GM23338 (cell line): Measurements from ENCODE around the gene LTBP2. TPM values are rescaled to one million over a fixed set of nuclear protein-coding genes. Genes with fewer than 3 reads are reported as not detected.

Experiments
- ATAC-seq: fragments of 200-7000 bp; cut with Tn5 transposase; 3 replicates; pipeline ENCODE4 v1.9.1; 2020
- DNase-seq: peaks from one replicate; pipeline ENCODE4 v3.0.0-alpha.2; 2015; ENCODE audit warnings: low spot score
- H2AFZ ChIP-seq: fragments of 200-600 bp; sonication (generic); 2 replicates; pipeline ENCODE4 v1.8.0; 2016; ENCODE audit warnings: antibody characterized with exemption, mild to moderate bottlenecking, moderate library complexity
- H3F3A ChIP-seq: fragments of 200-600 bp; sonication (generic); replicated peaks from 2 replicates; pipeline ENCODE4 v1.8.0; 2017; ENCODE audit warnings: antibody characterized with exemption, mixed run types, low read depth
- H3K27ac ChIP-seq: fragments of 200-600 bp; sonication (generic); 2 replicates; pipeline ENCODE4 v1.6.1; 2016; ENCODE audit warnings: low read depth
- H3K27me3 ChIP-seq: fragments of 200-600 bp; sonication (generic); 2 replicates; pipeline ENCODE4 v1.8.0; 2016; ENCODE audit warnings: mild to moderate bottlenecking, mixed run types, moderate library complexity; ENCODE audit not compliant: insufficient read depth
- H3K36me3 ChIP-seq: fragments of 200-600 bp; sonication (generic); 2 replicates; pipeline ENCODE4 v1.8.0; 2016; ENCODE audit warnings: mild to moderate bottlenecking; ENCODE audit not compliant: insufficient read depth
- H3K4me1 ChIP-seq: fragments of 200-600 bp; sonication (generic); 2 replicates; pipeline ENCODE4 v1.8.0; 2016; ENCODE audit warnings: mild to moderate bottlenecking, moderate library complexity; ENCODE audit not compliant: insufficient read depth
- H3K4me2 ChIP-seq: fragments of 200-600 bp; sonication (generic); 2 replicates; pipeline ENCODE4 v1.7.1; 2017; ENCODE audit warnings: mixed run types
- H3K4me3 ChIP-seq: fragments of 200-600 bp; sonication (generic); 2 replicates; pipeline ENCODE4 v1.6.1; 2016; ENCODE audit warnings: mixed run types
- H3K79me2 ChIP-seq: fragments of 200-600 bp; sonication (generic); replicated peaks from 2 replicates; pipeline ENCODE4 v1.8.0; 2017; ENCODE audit warnings: mild to moderate bottlenecking; ENCODE audit not compliant: insufficient read depth
- H3K9me2 ChIP-seq: fragments of 200-600 bp; sonication (generic); 2 replicates; pipeline ENCODE4 v1.8.0; 2017; ENCODE audit not compliant: insufficient read depth
- H4K20me1 ChIP-seq: fragments of 200-600 bp; sonication (generic); replicated peaks from 2 replicates; pipeline ENCODE4 v1.8.0; 2017; ENCODE audit warnings: mild to moderate bottlenecking; ENCODE audit not compliant: insufficient read depth
- H3K27ac Mint-ChIP-seq: 2 replicates; pipeline ENCODE4 v1.8.0; 2020; ENCODE audit warnings: inconsistent platforms, mild to moderate bottlenecking, moderate library complexity, mixed read lengths
- H3K27me3 Mint-ChIP-seq: 3 replicates; pipeline ENCODE4 v1.8.0; 2022; ENCODE audit warnings: low read depth, mild to moderate bottlenecking, moderate library complexity, mixed read lengths, inconsistent platforms; ENCODE audit not compliant: insufficient read depth, poor library complexity
- H3K36me3 Mint-ChIP-seq: 3 replicates; pipeline ENCODE4 v1.8.0; 2021; ENCODE audit warnings: low read depth, mild to moderate bottlenecking, inconsistent platforms, moderate library complexity, mixed read lengths
- H3K4me1 Mint-ChIP-seq: 3 replicates; pipeline ENCODE4 v1.8.0; 2020; ENCODE audit warnings: mild to moderate bottlenecking, inconsistent platforms, mixed read lengths
- H3K4me3 Mint-ChIP-seq: 3 replicates; pipeline ENCODE4 v1.8.0; 2021; ENCODE audit warnings: moderate library complexity, mild to moderate bottlenecking, inconsistent platforms, mixed read lengths
- H3K9me3 Mint-ChIP-seq: 3 replicates; pipeline ENCODE4 v1.8.0; 2020; ENCODE audit warnings: moderate library complexity, mild to moderate bottlenecking, inconsistent platforms, mixed read lengths
- CREB1 ChIP-seq: fragments of 250-450 bp; sonication (Bioruptor Pico); IDR thresholded peaks from 2 replicates; pipeline ENCODE4 v1.5.0; 2020; ENCODE audit warnings: low read depth, mild to moderate bottlenecking, moderate library complexity
- EZH2 ChIP-seq: fragments of 200-600 bp; sonication (generic); IDR thresholded peaks from one replicate; pipeline ENCODE4 v1.8.0; 2017; ENCODE audit warnings: antibody characterized with exemption, mild to moderate bottlenecking, low read depth; ENCODE audit not compliant: unreplicated experiment
- EZH2phosphoT487 ChIP-seq: fragments of 200-600 bp; sonication (generic); IDR thresholded peaks from one replicate; pipeline ENCODE4 v1.8.1; 2018; ENCODE audit warnings: antibody characterized with exemption; ENCODE audit not compliant: unreplicated experiment
- JUNB ChIP-seq: IDR thresholded peaks from one replicate; pipeline ENCODE4 v1.6.1; 2016; ENCODE audit warnings: antibody characterized with exemption; ENCODE audit not compliant: unreplicated experiment
- NANOG ChIP-seq: IDR thresholded peaks from 2 replicates; pipeline ENCODE4 v1.6.1; 2016; ENCODE audit warnings: antibody characterized with exemption, borderline replicate concordance
- POLR2AphosphoS5 ChIP-seq: IDR thresholded peaks from 2 replicates; pipeline ENCODE4 v1.6.1; 2016; ENCODE audit warnings: antibody characterized with exemption, low read depth
- STAT1 ChIP-seq: IDR thresholded peaks from one replicate; pipeline ENCODE4 v1.6.1; 2016; ENCODE audit warnings: antibody characterized with exemption; ENCODE audit not compliant: unreplicated experiment
- ZNF114 ChIP-seq: fragments of 250-450 bp; sonication (Bioruptor Pico); IDR thresholded peaks from 2 replicates; pipeline ENCODE4 v1.5.0; 2020; ENCODE audit warnings: mild to moderate bottlenecking, moderate library complexity
- ZNF331 ChIP-seq: fragments of 250-450 bp; sonication (Bioruptor Pico); IDR thresholded peaks from 2 replicates; pipeline ENCODE4 v1.5.0; 2020; ENCODE audit warnings: low read depth, mild to moderate bottlenecking, moderate library complexity
- polyA plus RNA-seq: library from polyadenylated mRNA; unstranded; fragments of >200 nt; fragmentation: Nextera tagmentation; extraction: Ambion mirVana; gene quantifications from 2 replicates; pipeline ENCODE4 v1.2.1, GENCODE V29; 2016
- total RNA-seq: library from RNA; depleted of rRNA; stranded (reverse); fragments of >200 nt; shearing (Covaris generic); gene quantifications from 2 replicates; pipeline ENCODE4 v1.2.3, GENCODE V29; 2014
- TF ChIP-seq, protein P1 (sequence below), 2 experiments: fragments of 200-600 bp in 1 of 2; sonication (generic) in 1 of 2; conservative IDR thresholded peaks; 2 replicates each; pipeline versions ENCODE4 v1.5.1 to v1.6.1; 2016 to 2017; ENCODE audit warnings: antibody characterized with exemption in 2 of 2, low read depth in 2 of 2, mild to moderate bottlenecking in 2 of 2, moderate library complexity in 1 of 2
- TF ChIP-seq, protein P2 (sequence below): fragments of 250-450 bp; sonication (Bioruptor Pico); IDR thresholded peaks from 2 replicates; pipeline ENCODE4 v1.5.0; 2020; ENCODE audit warnings: mild to moderate bottlenecking, moderate library complexity
- TF ChIP-seq, protein P3 (sequence below): IDR thresholded peaks from 2 replicates; pipeline ENCODE4 v1.6.1; 2016; ENCODE audit warnings: antibody characterized with exemption

The LTBP2 gene
- total and polyA plus RNA-seq, 2 experiments from 2014 or later, result 0.27 to 0.49 TPM

DNA sequence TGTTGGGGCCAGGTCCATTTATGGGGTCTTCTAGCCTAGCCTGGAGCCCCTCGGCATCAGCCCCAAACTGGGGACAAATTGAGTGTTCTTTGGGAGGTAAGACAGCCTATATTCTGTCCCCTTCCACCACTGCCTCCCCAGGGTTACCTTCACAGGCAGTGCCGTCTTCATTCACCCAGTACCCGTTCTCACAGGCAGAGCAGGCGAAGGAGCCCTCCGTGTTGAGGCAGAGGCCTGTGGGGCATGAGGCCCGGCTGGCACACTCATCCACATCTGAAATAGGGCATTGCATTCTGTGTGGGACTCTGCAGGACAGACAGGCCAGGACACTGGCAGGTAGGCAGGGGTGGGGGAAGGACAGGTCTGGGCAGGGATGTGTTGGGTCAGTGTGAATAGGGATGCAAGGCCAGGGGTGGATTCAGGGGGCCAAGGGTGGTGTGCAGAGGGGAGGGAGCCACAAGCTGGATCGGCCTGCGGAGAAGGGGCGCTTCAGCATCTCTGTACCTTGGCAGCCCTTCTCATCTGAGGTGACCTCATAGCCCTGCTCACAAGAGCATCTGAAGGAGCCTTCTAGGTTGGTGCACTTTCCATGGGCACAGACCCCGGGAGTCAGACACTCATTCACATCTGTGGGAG is 102.3 kb downstream of the LTBP2 start:
- TF ChIP-seq EZH2phosphoT487 (no peak), EZH2 (no peak), ZNF331 (CRISPR knock-in tag) (no peak), ZNF114 (no peak), STAT1 (no peak), NANOG (no peak), CREB1 (CRISPR knock-in tag) (no peak), JUNB (no peak), POLR2AphosphoS5 (no peak)
- TF ChIP-seq, protein P1, sequence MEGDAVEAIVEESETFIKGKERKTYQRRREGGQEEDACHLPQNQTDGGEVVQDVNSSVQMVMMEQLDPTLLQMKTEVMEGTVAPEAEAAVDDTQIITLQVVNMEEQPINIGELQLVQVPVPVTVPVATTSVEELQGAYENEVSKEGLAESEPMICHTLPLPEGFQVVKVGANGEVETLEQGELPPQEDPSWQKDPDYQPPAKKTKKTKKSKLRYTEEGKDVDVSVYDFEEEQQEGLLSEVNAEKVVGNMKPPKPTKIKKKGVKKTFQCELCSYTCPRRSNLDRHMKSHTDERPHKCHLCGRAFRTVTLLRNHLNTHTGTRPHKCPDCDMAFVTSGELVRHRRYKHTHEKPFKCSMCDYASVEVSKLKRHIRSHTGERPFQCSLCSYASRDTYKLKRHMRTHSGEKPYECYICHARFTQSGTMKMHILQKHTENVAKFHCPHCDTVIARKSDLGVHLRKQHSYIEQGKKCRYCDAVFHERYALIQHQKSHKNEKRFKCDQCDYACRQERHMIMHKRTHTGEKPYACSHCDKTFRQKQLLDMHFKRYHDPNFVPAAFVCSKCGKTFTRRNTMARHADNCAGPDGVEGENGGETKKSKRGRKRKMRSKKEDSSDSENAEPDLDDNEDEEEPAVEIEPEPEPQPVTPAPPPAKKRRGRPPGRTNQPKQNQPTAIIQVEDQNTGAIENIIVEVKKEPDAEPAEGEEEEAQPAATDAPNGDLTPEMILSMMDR (conservative IDR thresholded peaks at IDR 0.05; ENCODE audit: low read depth in 2 of 2), result no peak
- TF ChIP-seq, protein P2, sequence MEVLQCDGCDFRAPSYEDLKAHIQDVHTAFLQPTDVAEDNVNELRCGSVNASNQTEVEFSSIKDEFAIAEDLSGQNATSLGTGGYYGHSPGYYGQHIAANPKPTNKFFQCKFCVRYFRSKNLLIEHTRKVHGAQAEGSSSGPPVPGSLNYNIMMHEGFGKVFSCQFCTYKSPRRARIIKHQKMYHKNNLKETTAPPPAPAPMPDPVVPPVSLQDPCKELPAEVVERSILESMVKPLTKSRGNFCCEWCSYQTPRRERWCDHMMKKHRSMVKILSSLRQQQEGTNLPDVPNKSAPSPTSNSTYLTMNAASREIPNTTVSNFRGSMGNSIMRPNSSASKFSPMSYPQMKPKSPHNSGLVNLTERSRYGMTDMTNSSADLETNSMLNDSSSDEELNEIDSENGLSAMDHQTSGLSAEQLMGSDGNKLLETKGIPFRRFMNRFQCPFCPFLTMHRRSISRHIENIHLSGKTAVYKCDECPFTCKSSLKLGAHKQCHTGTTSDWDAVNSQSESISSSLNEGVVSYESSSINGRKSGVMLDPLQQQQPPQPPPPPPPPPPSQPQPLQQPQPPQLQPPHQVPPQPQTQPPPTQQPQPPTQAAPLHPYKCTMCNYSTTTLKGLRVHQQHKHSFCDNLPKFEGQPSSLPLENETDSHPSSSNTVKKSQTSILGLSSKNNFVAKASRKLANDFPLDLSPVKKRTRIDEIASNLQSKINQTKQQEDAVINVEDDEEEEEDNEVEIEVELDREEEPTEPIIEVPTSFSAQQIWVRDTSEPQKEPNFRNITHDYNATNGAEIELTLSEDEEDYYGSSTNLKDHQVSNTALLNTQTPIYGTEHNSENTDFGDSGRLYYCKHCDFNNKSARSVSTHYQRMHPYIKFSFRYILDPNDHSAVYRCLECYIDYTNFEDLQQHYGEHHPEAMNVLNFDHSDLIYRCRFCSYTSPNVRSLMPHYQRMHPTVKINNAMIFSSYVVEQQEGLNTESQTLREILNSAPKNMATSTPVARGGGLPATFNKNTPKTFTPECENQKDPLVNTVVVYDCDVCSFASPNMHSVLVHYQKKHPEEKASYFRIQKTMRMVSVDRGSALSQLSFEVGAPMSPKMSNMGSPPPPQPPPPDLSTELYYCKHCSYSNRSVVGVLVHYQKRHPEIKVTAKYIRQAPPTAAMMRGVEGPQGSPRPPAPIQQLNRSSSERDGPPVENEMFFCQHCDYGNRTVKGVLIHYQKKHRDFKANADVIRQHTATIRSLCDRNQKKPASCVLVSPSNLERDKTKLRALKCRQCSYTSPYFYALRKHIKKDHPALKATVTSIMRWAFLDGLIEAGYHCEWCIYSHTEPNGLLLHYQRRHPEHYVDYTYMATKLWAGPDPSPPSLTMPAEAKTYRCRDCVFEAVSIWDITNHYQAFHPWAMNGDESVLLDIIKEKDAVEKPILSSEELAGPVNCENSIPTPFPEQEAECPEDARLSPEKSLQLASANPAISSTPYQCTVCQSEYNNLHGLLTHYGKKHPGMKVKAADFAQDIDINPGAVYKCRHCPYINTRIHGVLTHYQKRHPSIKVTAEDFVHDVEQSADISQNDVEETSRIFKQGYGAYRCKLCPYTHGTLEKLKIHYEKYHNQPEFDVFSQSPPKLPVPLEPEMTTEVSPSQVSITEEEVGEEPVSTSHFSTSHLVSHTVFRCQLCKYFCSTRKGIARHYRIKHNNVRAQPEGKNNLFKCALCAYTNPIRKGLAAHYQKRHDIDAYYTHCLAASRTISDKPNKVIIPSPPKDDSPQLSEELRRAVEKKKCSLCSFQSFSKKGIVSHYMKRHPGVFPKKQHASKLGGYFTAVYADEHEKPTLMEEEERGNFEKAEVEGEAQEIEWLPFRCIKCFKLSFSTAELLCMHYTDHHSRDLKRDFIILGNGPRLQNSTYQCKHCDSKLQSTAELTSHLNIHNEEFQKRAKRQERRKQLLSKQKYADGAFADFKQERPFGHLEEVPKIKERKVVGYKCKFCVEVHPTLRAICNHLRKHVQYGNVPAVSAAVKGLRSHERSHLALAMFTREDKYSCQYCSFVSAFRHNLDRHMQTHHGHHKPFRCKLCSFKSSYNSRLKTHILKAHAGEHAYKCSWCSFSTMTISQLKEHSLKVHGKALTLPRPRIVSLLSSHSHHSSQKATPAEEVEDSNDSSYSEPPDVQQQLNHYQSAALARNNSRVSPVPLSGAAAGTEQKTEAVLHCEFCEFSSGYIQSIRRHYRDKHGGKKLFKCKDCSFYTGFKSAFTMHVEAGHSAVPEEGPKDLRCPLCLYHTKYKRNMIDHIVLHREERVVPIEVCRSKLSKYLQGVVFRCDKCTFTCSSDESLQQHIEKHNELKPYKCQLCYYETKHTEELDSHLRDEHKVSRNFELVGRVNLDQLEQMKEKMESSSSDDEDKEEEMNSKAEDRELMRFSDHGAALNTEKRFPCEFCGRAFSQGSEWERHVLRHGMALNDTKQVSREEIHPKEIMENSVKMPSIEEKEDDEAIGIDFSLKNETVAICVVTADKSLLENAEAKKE, result no peak
- TF ChIP-seq, protein P3, sequence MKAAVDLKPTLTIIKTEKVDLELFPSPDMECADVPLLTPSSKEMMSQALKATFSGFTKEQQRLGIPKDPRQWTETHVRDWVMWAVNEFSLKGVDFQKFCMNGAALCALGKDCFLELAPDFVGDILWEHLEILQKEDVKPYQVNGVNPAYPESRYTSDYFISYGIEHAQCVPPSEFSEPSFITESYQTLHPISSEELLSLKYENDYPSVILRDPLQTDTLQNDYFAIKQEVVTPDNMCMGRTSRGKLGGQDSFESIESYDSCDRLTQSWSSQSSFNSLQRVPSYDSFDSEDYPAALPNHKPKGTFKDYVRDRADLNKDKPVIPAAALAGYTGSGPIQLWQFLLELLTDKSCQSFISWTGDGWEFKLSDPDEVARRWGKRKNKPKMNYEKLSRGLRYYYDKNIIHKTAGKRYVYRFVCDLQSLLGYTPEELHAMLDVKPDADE, result no peak
- ATAC-seq, result no peak
- H3K27me3 ChIP-seq, result no peaks in the 10 kb centered on the region
- no peaks in the 10 kb centered on the region for H4K20me1 ChIP-seq
- H3K27me3 Mint-ChIP-seq, result peaks cover 31% of the 10 kb centered on the region
- H3K4me1 Mint-ChIP-seq, result peaks cover 37% of the 10 kb centered on the region
- no peaks in the 10 kb centered on the region for H3K36me3 ChIP-seq
- no peak overlapping the region for H3K4me3 ChIP-seq
- H3K4me2 ChIP-seq, result no peak overlapping the region
- H3F3A ChIP-seq, result no peaks in the 10 kb centered on the region
- H3K4me3 Mint-ChIP-seq, result no peak overlapping the region
- no peak overlapping the region for H2AFZ ChIP-seq
- H3K27ac ChIP-seq, result no peak overlapping the region
- no peak for DNase-seq
- H3K79me2 ChIP-seq, result no peaks in the 10 kb centered on the region
- H3K27ac Mint-ChIP-seq, result no peak overlapping the region
- no peaks in the 10 kb centered on the region for H3K4me1 ChIP-seq
- no peaks in the 10 kb centered on the region; the same call in 1 of the 2 replicates for H3K9me2 ChIP-seq
- H3K9me3 Mint-ChIP-seq, result no peaks in the 10 kb centered on the region; the same call in 2 of the 3 replicates
- H3K36me3 Mint-ChIP-seq, result no peaks in the 10 kb centered on the region
